Esophagus muscularis mucosa (tissue), 4 donors: ENCODE measurements around the gene HOXB5. TPM values are rescaled to one million over a fixed set of nuclear protein-coding genes. Genes with fewer than 3 reads are reported as not detected.

Experiments used
- DNase-seq: peaks from one replicate; pipeline ENCODE4 v3.0.0-alpha.2; 2017; ENCODE audit errors: extremely low spot score
- H3K27ac ChIP-seq, 4 donors: fragments of 200-600 bp; sonication (generic); replicated peaks in 1 of 4; 1 replicate in 3 of 4; 2 replicates in 1 of 4; pipeline ENCODE4 v1.5.1; 2016 to 2019; ENCODE audit warnings: mild to moderate bottlenecking in 1 of 4
- H3K27me3 ChIP-seq, 4 donors: fragments of 200-600 bp; sonication (generic); one replicate each; pipeline versions ENCODE4 v1.5.1 to v1.6.0; 2016 to 2019
- H3K36me3 ChIP-seq, 4 donors: fragments of 200-600 bp; sonication (generic); one replicate each; pipeline ENCODE4 v1.5.1; 2016 to 2019
- H3K4me1 ChIP-seq, 4 donors: fragments of 200-600 bp; sonication (generic); one replicate each; pipeline ENCODE4 v1.5.1; 2016 to 2019
- H3K4me3 ChIP-seq, 4 donors: fragments of 200-600 bp; sonication (generic); 1 replicate in 2 of 4; 2 replicates in 2 of 4; pipeline ENCODE4 v1.5.1; 2016 to 2019; ENCODE audit warnings: mild to moderate bottlenecking in 4 of 4, moderate library complexity in 1 of 4
- H3K9me3 ChIP-seq, 4 donors: fragments of 200-600 bp; sonication (generic); 1 replicate in 3 of 4; 2 replicates in 1 of 4; pipeline ENCODE4 v1.5.1; 2016 to 2019
- CTCF ChIP-seq, 3 experiments: fragments of 200-600 bp in 2 of 3; fragments of 450-650 bp in 1 of 3; sonication (generic) in 2 of 3; IDR thresholded peaks; one replicate each; pipeline ENCODE4 v1.5.1; 2017 to 2019; ENCODE audit warnings: antibody characterized with exemption in 3 of 3, mild to moderate bottlenecking in 2 of 3, moderate library complexity in 1 of 3
- EP300 ChIP-seq: sonication (generic); formaldehyde crosslinking; IDR thresholded peaks from one replicate; pipeline ENCODE4 v1.6.1; 2017; ENCODE audit warnings: antibody characterized with exemption
- POLR2A ChIP-seq: fragments of 450-650 bp; IDR thresholded peaks from one replicate; pipeline ENCODE4 v1.6.1; 2017; ENCODE audit warnings: antibody characterized with exemption, moderate library complexity, mild to moderate bottlenecking, low read depth
- POLR2AphosphoS5 ChIP-seq, 2 donors: sonication (generic); formaldehyde crosslinking; IDR thresholded peaks; one replicate each; pipeline ENCODE4 v1.6.1; 2017; ENCODE audit warnings: antibody characterized with exemption in 2 of 2
- whole genome bisulfite sequencing: methylation state at CpG from one replicate; pipeline ENCODE4 v1.1.5; 2018; 5-methylcytosine and 5-hydroxymethylcytosine counted together
- intact Hi-C: fragments of 100-400 bp; cut with DNase I; formaldehyde crosslinking; loops from one replicate; pipeline ENCODE4 v1.15.1; 2023
- total RNA-seq, 4 donors: library from RNA; depleted of rRNA; stranded (reverse); fragments of >200 nt; gene quantifications; one replicate each; pipeline versions ENCODE4 v1.1.0 to v1.2.1, GENCODE V29; 2016

Gene HOXB5
- total RNA-seq, 4 donors from 2014 or later, result 0.17 to 0.83 (median 0.36) TPM

GRCh38 chr17:48601207-48601538, 7.6 kb upstream of the HOXB5 start:
- Histone ChIP-seq H3K4me3 (no peak overlapping the region), H3K36me3 (no peaks in the 10 kb centered on the region), H3K9me3 (no peaks in the 10 kb centered on the region), H3K27ac (no peak overlapping the region), H3K4me1 (peaks cover 23 to 44% (median 34%) of the 10 kb centered on the region in 4 donors), H3K27me3 (peaks cover 18 to 100% (median 86%) of the 10 kb centered on the region in 4 donors)
- DNase-seq, result no peak
- intact Hi-C loops, result no loop called here
- TF ChIP-seq CTCF (IDR thresholded peaks at IDR 0.05) (no peak), EP300 (no peak), POLR2AphosphoS5 (IDR thresholded peaks at IDR 0.05) (no peak), POLR2A (no peak)
- WGBS, result 24% methylated on average over 4 of the region's 4 CpGs

GRCh38 chr17:48600244-48601098, 6.9 kb upstream of the HOXB5 start:
- Histone ChIP-seq H3K27me3 (peaks cover 12 to 100% (median 85%) of the 10 kb centered on the region in 4 donors), H3K36me3 (no peaks in the 10 kb centered on the region), H3K27ac (no peak overlapping the region), H3K9me3 (no peaks in the 10 kb centered on the region), H3K4me1 (peaks cover 26 to 48% (median 38%) of the 10 kb centered on the region in 4 donors), H3K4me3 (no peak overlapping the region)
- intact Hi-C loops, result no loop called here
- DNase-seq, result no peak
- 68% methylated on average over 17 of the region's 17 CpGs for WGBS
- TF ChIP-seq EP300 (no peak), POLR2A (no peak), POLR2AphosphoS5 (IDR thresholded peaks at IDR 0.05) (no peak), CTCF (IDR thresholded peaks at IDR 0.05) (no peak)

GRCh38 chr17:48599354-48599753, 5.8 kb upstream of the HOXB5 start:
- WGBS, result 63% methylated on average over 5 of the region's 5 CpGs
- intact Hi-C loops, result no loop called here
- peaks cover 26 to 54% (median 41%) of the 10 kb centered on the region in 4 donors for H3K4me1 ChIP-seq
- H3K27me3 ChIP-seq, result peaks cover 14 to 100% (median 79%) of the 10 kb centered on the region in 4 donors
- H3K36me3 ChIP-seq, result no peaks in the 10 kb centered on the region
- no peak overlapping the region for H3K27ac ChIP-seq
- no peaks in the 10 kb centered on the region for H3K9me3 ChIP-seq
- no peak overlapping the region for H3K4me3 ChIP-seq
- no peak for TF ChIP-seq CTCF (IDR thresholded peaks at IDR 0.05)
- TF ChIP-seq EP300, result no peak
- no peak for TF ChIP-seq POLR2A
- no peak for TF ChIP-seq POLR2AphosphoS5 (IDR thresholded peaks at IDR 0.05)
- no peak for DNase-seq

- no peak for TF ChIP-seq POLR2A
- TF ChIP-seq EP300, result no peak
- no peak for TF ChIP-seq CTCF (IDR thresholded peaks at IDR 0.05)
- TF ChIP-seq POLR2AphosphoS5 (IDR thresholded peaks at IDR 0.05), result no peak
- intact Hi-C loops, result no loop called here
Observed at GRCh38 chr17:48598736-48599135, 5.2 kb upstream of the HOXB5 start.

More at GRCh38 chr17:48598736-48599135, 5.2 kb upstream of the HOXB5 start:
- H3K27ac ChIP-seq, result no peak overlapping the region
- no peak for DNase-seq
- H3K9me3 ChIP-seq, result no peaks in the 10 kb centered on the region
- WGBS, result 51% methylated on average over 7 of the region's 7 CpGs
- H3K36me3 ChIP-seq, result no peaks in the 10 kb centered on the region
- H3K27me3 ChIP-seq, result peaks cover 14 to 100% (median 74%) of the 10 kb centered on the region in 4 donors
- H3K4me1 ChIP-seq, result peaks cover 29 to 55% (median 48%) of the 10 kb centered on the region in 4 donors
- no peak overlapping the region for H3K4me3 ChIP-seq
